MCF 10A (cell line): ENCODE results near the gene CHST15. TPM values are rescaled to one million over a fixed set of nuclear protein-coding genes. Genes with fewer than 3 reads are reported as not detected.

Experiments used
- BruUV-seq: library from RNA; stranded (reverse); fragments of 400-500 nt; replicated peaks from 2 replicates; lab custom pipeline; 2021; lab: Mats Ljungman, UMichigan
- CTCF ChIA-PET: fragments of 300-600 bp; sonication (Branson Sonifier 250); formaldehyde crosslinking; extraction: SDS; loops from one replicate; lab custom pipeline; 2021; ENCODE audit warnings: antibody characterized with exemption, inconsistent platforms; lab: Yijun Ruan, JAX
- POLR2A ChIA-PET: fragments of 300-600, 350-650 bp; sonication (Branson Sonifier 250); formaldehyde crosslinking; extraction: SDS; loops from one replicate; lab custom pipeline; 2020; ENCODE audit warnings: antibody characterized with exemption, inconsistent platforms; lab: Yijun Ruan, JAX
- DNase-seq: peaks from one replicate; pipeline ENCODE4 v3.0.0-alpha.2; 2018; ENCODE audit not compliant: unreplicated experiment
- H3K27ac Mint-ChIP-seq: one replicate; pipeline ENCODE4 v1.8.0; 2022; ENCODE audit warnings: mild to moderate bottlenecking, low read depth, mixed read lengths; ENCODE audit not compliant: unreplicated experiment
- H3K27me3 Mint-ChIP-seq: one replicate; pipeline ENCODE4 v1.8.0; 2022; ENCODE audit warnings: mixed read lengths; ENCODE audit not compliant: insufficient read depth, unreplicated experiment
- H3K36me3 Mint-ChIP-seq: one replicate; pipeline ENCODE4 v1.8.0; 2022; ENCODE audit warnings: mild to moderate bottlenecking, moderate library complexity, mixed read lengths; ENCODE audit not compliant: insufficient read depth, unreplicated experiment
- H3K4me1 Mint-ChIP-seq: one replicate; pipeline ENCODE4 v1.8.0; 2022; ENCODE audit warnings: mixed read lengths; ENCODE audit not compliant: insufficient read depth, unreplicated experiment
- H3K4me3 Mint-ChIP-seq: one replicate; pipeline ENCODE4 v1.8.0; 2022; ENCODE audit warnings: mild to moderate bottlenecking, moderate library complexity, mixed read lengths; ENCODE audit not compliant: unreplicated experiment
- H3K9me3 Mint-ChIP-seq: one replicate; pipeline ENCODE4 v1.8.0; 2022; ENCODE audit warnings: mixed read lengths; ENCODE audit not compliant: unreplicated experiment
- intact Hi-C: fragments of 100-400 bp; cut with micrococcal nuclease; formaldehyde crosslinking; loops from 2 replicates; pipeline ENCODE4 v1.14.1; 2022
- total RNA-seq: library from RNA; stranded (reverse); gene quantifications from 2 replicates; pipeline ENCODE4 v1.2.3, GENCODE V29; 2022
- TF ChIP-seq, protein P1 (sequence below): fragments of 200-600 bp; IDR thresholded peaks from one replicate; pipeline ENCODE4 v1.8.0; 2022; ENCODE audit warnings: antibody characterized with exemption, mild to moderate bottlenecking; ENCODE audit not compliant: unreplicated experiment

CHST15 gene
- total RNA-seq, 1 experiment from 2014 or later, result 32.8 TPM

DNA sequence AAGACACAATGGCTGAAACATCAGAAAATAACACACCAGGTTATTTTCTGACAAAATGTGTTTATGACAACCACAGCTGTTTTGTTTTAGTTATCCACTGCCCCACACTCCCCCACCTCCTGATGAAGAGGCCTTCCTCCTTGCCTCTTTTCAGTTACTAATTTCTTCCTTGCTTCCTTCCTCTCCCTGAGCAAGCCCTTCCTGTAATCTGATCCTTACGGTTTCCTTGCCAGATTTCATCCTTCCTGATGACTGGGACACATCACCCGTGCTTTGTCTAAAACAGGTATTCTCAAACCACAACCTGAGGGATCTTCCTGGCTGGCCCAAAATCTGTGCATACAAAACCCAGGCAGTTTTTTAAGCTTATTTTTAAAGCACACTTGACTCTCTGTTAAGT, 39.4 kb downstream of the CHST15 start:
- Mint-ChIP-seq H3K27me3 (no peaks in the 10 kb centered on the region), H3K4me3 (peak overlapping the region; percentile 36), H3K36me3 (peaks cover 3% of the 10 kb centered on the region), H3K4me1 (peaks cover 33% of the 10 kb centered on the region), H3K27ac (peak overlapping the region; percentile 95), H3K9me3 (peaks cover 7% of the 10 kb centered on the region)
- peak; percentile 83 for DNase-seq
- TF ChIP-seq, protein P1, sequence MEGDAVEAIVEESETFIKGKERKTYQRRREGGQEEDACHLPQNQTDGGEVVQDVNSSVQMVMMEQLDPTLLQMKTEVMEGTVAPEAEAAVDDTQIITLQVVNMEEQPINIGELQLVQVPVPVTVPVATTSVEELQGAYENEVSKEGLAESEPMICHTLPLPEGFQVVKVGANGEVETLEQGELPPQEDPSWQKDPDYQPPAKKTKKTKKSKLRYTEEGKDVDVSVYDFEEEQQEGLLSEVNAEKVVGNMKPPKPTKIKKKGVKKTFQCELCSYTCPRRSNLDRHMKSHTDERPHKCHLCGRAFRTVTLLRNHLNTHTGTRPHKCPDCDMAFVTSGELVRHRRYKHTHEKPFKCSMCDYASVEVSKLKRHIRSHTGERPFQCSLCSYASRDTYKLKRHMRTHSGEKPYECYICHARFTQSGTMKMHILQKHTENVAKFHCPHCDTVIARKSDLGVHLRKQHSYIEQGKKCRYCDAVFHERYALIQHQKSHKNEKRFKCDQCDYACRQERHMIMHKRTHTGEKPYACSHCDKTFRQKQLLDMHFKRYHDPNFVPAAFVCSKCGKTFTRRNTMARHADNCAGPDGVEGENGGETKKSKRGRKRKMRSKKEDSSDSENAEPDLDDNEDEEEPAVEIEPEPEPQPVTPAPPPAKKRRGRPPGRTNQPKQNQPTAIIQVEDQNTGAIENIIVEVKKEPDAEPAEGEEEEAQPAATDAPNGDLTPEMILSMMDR, result no peak
- ChIA-PET POLR2A (interaction anchor here (0.7 to 2.0 kb wide), 5 partner anchors 9 to 59 kb away, joined by 3 to 5 read pairs (median 3); partner anchors contain the start of gene CHST15), CTCF (interaction anchor here (0.9 to 1.1 kb wide), 2 partner anchors 42 to 325 kb away, joined by 3 read pairs; no protein-coding TSS in a partner anchor)
- BruUV-seq, result no TSS peak
- intact Hi-C loops, result loop anchor here (5.0 kb wide), 1 partner anchor 38 kb away; the partner anchor contains the start of gene CHST15

GRCh38 chr10:124052561-124052960, 40.8 kb downstream of the CHST15 start:
- BruUV-seq, result no TSS peak
- DNase-seq, result no peak
- H3K4me1 Mint-ChIP-seq, result peaks cover 36% of the 10 kb centered on the region
- no peaks in the 10 kb centered on the region for H3K27me3 Mint-ChIP-seq
- H3K9me3 Mint-ChIP-seq, result peaks cover 7% of the 10 kb centered on the region
- TF ChIP-seq, protein P1, result no peak
- ChIA-PET POLR2A (no interaction called here), CTCF (interaction anchor here (0.8 kb wide), 1 partner anchor 337 kb away, joined by 3 read pairs; no protein-coding TSS in a partner anchor)
- H3K27ac Mint-ChIP-seq, result no peak overlapping the region
- H3K4me3 Mint-ChIP-seq, result no peak overlapping the region
- intact Hi-C loops, result loop anchor here (5.0 kb wide), 1 partner anchor 40 kb away; the partner anchor contains the start of gene CHST15
- peaks cover 6% of the 10 kb centered on the region for H3K36me3 Mint-ChIP-seq

DNA sequence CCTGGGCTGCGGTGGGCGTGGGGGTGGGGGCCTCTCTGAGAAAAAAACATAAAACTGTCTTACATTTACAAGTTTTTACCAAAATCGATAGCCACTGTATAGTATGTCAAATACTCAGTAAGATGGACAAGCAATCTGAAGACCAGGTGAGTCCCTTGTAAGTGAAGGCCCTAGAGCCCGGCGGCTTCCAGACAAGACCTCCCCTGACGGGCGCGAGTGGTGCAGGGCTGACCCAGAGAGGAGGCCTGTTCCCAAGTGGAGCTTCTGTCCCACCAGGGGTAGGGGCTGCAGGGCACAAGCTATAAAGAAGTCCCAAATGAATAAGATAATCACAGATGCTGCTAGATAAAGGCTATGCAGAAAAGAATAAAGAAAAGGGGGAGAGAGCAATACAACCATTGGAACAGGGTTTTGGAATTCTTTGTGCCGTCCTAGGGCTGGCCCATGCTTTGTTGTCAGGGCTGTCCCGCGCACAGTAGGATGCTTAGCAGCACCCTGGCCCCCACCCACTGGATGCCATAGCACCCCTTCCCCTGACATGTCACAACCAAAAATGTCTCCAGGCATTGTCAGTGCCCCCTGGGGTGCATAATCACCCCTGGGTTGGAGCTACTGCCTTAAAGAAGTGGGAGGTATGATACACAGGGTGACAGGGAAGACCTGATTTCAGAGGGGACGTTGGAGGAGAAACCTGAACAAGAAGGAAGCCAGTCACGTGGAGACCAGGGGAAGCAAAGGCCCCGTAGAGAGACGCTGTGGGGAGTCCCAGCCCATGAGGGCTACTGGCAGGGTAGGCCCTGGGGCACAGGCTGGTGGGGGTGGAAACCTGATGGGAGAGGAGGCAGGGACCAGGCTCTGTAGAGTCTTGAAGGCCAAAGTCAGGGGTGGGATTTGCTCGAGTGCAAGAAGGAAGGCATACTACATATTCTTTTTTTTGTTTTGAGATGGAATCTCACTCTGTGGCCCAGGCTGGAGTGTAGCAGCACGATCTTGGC, 43.1 kb downstream of the CHST15 start:
- CTCF ChIA-PET, result interaction anchor here (0.5 to 0.6 kb wide), 2 partner anchors 40 to 61 kb away, joined by 3 read pairs; no protein-coding TSS in a partner anchor
- intact Hi-C loops, result loop anchor here (5.0 kb wide), 1 partner anchor 42 kb away; the partner anchor contains the start of gene CHST15
- H3K9me3 Mint-ChIP-seq, result peaks cover 7% of the 10 kb centered on the region
- BruUV-seq, result no TSS peak
- H3K27ac Mint-ChIP-seq, result peak overlapping the region; percentile 47
- peaks cover 7% of the 10 kb centered on the region for H3K36me3 Mint-ChIP-seq
- H3K4me1 Mint-ChIP-seq, result peaks cover 36% of the 10 kb centered on the region
- no peak overlapping the region for H3K4me3 Mint-ChIP-seq
- no peaks in the 10 kb centered on the region for H3K27me3 Mint-ChIP-seq
- TF ChIP-seq, protein P1, result no peak
- DNase-seq, result no peak
- POLR2A ChIA-PET, result no interaction called here

DNA sequence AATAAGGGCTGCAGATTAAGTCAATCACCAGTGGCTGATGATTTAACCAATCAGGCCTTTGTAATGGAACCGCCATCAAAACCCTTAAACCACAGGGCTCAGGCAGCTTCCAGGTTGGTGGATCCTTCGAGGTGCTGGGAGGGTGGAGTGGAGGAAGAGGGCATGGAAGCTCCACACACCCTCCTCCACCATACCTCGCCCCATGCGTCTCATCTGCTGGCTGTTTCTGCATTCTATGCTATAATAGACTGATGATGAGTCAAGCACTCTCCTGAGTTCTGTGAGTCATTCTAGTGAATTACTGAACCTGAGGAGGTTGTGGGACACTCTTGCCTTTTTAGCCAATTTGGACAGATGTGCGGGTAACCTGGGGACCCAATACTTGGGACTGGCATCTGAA, 43.9 kb downstream of the CHST15 start:
- H3K4me3 Mint-ChIP-seq, result no peak overlapping the region
- peaks cover 7% of the 10 kb centered on the region for H3K9me3 Mint-ChIP-seq
- ChIA-PET POLR2A (interaction anchor here (0.6 to 1.1 kb wide), 2 partner anchors 14 to 697 kb away, joined by 3 to 4 read pairs; no protein-coding TSS in a partner anchor), CTCF (interaction anchor here (0.6 to 2.9 kb wide), 3 partner anchors 41 to 340 kb away, joined by 3 to 9 read pairs (median 3); partner anchors contain the start of gene CHST15)
- intact Hi-C loops, result loop anchor here (5.0 kb wide), 1 partner anchor 103 kb away; no protein-coding TSS in a partner anchor
- H3K27me3 Mint-ChIP-seq, result no peaks in the 10 kb centered on the region
- peaks cover 15% of the 10 kb centered on the region for H3K36me3 Mint-ChIP-seq
- TF ChIP-seq, protein P1, result no peak
- peak; percentile 78 for DNase-seq
- peak overlapping the region; percentile 47 for H3K27ac Mint-ChIP-seq
- BruUV-seq, result no TSS peak
- H3K4me1 Mint-ChIP-seq, result peaks cover 28% of the 10 kb centered on the region
